Measurements from ENCODE around the gene ZMYM1. TPM values are rescaled to one million over a fixed set of nuclear protein-coding genes. Genes with fewer than 3 reads are reported as not detected.
A peak's percentile ranks its signal among the peaks of the same experiment; 100 is the strongest.

ZMYM1 gene
- total RNA-seq, 1 experiment from 2014 or later: 49.7 TPM

DNA sequence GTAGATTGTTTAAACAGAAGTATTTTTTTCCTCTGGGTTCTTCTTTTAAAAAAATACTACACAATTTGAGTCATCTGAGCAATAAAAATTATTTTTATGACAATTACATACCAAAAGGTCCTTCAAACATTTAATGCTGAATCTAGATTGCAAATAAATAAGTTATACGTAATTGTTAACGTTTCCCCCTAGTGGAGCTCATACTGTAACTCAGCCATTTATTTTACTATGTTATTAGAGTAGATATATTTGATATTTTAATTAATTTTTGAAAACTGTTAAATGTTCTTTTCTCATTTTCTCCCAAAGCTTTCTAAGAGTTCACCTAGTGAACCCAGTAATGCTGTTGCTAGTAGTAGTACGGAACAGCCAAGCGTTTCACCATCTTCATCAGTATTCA lies 33.5 kb downstream of the ZMYM1 start:
- intact Hi-C loops (cut with micrococcal nuclease; ENCODE audit: unreplicated experiment): no loop called here
- BruUV-seq (replicated peaks): no TSS peak

DNA sequence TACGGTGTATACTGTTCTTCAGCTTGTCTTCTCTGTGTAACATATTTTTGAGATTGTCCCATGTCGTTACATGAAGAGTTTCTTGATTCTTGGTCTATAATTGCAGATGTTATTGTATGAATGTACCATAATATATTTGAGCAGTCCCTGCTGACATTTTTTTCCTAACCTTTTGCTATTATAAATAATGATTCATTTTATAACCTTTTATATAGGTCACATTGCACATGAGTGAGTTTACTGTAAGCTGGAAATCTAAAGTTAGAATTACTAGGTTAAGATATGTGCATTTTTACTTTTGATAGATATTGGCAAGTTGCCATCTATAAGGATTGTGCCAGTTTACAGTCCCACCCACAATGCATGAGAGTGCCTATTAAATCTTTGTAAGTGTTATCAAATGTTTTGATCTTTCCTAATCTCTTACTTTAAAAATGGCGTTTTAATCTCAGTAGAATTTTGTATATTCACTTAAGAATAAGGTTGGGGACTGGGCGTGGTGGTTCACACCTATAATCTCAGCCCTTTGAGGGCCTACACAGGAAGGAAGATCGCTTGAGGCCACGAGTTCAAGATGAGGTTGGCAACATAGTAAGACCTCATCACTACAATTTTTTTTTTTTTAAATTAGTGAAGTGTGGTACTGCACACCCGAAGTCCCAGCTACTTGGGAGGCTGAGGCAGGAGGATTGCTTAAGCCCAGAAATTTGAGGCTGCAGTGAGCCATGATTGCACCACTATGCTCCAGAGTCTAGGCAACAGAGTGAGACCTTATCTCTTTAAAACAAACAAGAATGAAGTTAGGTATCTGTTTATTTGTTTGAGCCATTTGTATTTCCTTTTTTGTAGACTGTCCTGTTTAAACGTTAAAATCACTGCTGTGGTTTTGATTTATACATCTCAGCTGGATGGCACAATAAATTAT lies 36.5 kb downstream of the ZMYM1 start:
- Histone ChIP-seq H3K79me2 (ENCODE audit: low read depth) (no peaks in the 10 kb centered on the region), H2AFZ (no peak overlapping the region), H3K9me2 (ENCODE audit: insufficient read depth) (no peaks in the 10 kb centered on the region), H3K9me3 (ENCODE audit: insufficient read depth, low read depth) (no peaks in the 10 kb centered on the region; the same call in 1 of the 2 replicates), H3K4me3 (no peak overlapping the region), H3K4me2 (no peak overlapping the region), H3K36me3 (ENCODE audit: low read depth) (no peaks in the 10 kb centered on the region; the same call in 1 of the 2 replicates), H4K20me1 (ENCODE audit: insufficient read depth) (no peaks in the 10 kb centered on the region), H3K27ac (no peak overlapping the region), H3K4me1 (replicated peaks; ENCODE audit: insufficient read depth) (no peaks in the 10 kb centered on the region), H3K27me3 (ENCODE audit: insufficient read depth, low read depth) (no peaks in the 10 kb centered on the region), H3F3A (ENCODE audit: insufficient read depth, low read depth) (no peaks in the 10 kb centered on the region)
- ChIA-PET CTCF (no interaction called here), POLR2A (ENCODE audit: unreplicated experiment) (no interaction called here)
- BruUV-seq (replicated peaks): no TSS peak
- intact Hi-C loops (cut with micrococcal nuclease; ENCODE audit: unreplicated experiment): no loop called here
- no peak for TF ChIP-seq EZH2 (IDR thresholded peaks at IDR 0.05; ENCODE audit: low read depth)
- TF ChIP-seq, protein P1, sequence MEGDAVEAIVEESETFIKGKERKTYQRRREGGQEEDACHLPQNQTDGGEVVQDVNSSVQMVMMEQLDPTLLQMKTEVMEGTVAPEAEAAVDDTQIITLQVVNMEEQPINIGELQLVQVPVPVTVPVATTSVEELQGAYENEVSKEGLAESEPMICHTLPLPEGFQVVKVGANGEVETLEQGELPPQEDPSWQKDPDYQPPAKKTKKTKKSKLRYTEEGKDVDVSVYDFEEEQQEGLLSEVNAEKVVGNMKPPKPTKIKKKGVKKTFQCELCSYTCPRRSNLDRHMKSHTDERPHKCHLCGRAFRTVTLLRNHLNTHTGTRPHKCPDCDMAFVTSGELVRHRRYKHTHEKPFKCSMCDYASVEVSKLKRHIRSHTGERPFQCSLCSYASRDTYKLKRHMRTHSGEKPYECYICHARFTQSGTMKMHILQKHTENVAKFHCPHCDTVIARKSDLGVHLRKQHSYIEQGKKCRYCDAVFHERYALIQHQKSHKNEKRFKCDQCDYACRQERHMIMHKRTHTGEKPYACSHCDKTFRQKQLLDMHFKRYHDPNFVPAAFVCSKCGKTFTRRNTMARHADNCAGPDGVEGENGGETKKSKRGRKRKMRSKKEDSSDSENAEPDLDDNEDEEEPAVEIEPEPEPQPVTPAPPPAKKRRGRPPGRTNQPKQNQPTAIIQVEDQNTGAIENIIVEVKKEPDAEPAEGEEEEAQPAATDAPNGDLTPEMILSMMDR (conservative IDR thresholded peaks at IDR 0.05): no peak
- DNase-seq: no peak

More for the DNA sequence above, 33.5 kb downstream of the ZMYM1 start:
- Histone ChIP-seq H3K9me3 (ENCODE audit: insufficient read depth, low read depth) (no peaks in the 10 kb centered on the region; the same call in 1 of the 2 replicates), H3K27ac (no peak overlapping the region), H3K4me1 (replicated peaks; ENCODE audit: insufficient read depth) (no peaks in the 10 kb centered on the region), H3K36me3 (ENCODE audit: low read depth) (no peaks in the 10 kb centered on the region; the same call in 1 of the 2 replicates), H3K79me2 (ENCODE audit: low read depth) (no peaks in the 10 kb centered on the region), H3K4me2 (no peak overlapping the region), H3K4me3 (no peak overlapping the region), H3K27me3 (ENCODE audit: insufficient read depth, low read depth) (no peaks in the 10 kb centered on the region), H2AFZ (no peak overlapping the region), H3K9me2 (ENCODE audit: insufficient read depth) (no peaks in the 10 kb centered on the region), H3F3A (ENCODE audit: insufficient read depth, low read depth) (0 out of 2 replicates have a peak, but pooled peaks cover 4% of the 10 kb centered on the region), H4K20me1 (ENCODE audit: insufficient read depth) (no peaks in the 10 kb centered on the region)
- ChIA-PET POLR2A (ENCODE audit: unreplicated experiment) (interaction anchor here (0.7 kb wide), 1 partner anchor 104 kb away, joined by 4 read pairs; no protein-coding TSS in a partner anchor), CTCF (interaction anchor here (0.6 kb wide), 2 partner anchors 12 to 79 kb away, joined by 3 to 7 read pairs; no protein-coding TSS in a partner anchor)
- no peak for DNase-seq
- no peak for TF ChIP-seq EZH2 (IDR thresholded peaks at IDR 0.05; ENCODE audit: low read depth)
- TF ChIP-seq, protein P1 (conservative IDR thresholded peaks at IDR 0.05): peak; percentile 48

DNA sequence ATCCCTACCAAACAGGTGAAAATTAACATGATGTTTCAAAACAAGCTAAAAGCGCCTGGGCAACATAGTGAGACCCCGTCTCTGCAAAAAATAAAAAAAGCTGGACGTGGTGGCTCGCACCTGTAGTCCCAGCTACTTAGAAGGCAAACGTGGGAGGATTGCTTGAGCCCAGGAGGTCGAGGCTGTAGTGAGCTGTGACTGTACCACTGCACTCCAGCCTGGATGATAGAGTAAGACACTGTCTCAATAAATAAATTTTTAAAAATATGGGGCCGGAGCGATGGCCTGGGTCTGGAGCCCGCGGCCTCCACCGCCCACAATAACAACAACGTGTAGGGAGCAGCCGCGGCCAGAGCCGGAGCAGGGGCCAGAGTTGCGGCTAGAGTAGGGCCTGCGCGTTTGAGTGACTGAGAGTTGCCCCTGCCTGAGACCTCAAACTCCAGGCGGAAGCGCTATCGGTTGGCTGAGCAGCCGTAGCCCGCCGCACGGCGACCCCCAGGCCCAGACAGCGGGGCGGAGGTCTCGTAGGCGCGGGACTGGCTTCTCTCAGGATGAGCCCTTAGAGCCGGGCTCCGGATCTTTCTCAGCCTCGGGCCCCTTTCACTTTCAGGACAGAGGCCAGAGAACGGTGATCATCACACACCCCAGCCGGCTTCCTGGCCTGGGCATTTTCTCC lies 41.4 kb downstream of the ZMYM1 start:
- Histone ChIP-seq H3K4me3 (no peak overlapping the region), H4K20me1 (ENCODE audit: insufficient read depth) (no peaks in the 10 kb centered on the region), H3K36me3 (ENCODE audit: low read depth) (no peaks in the 10 kb centered on the region), H3K9me2 (ENCODE audit: insufficient read depth) (no peaks in the 10 kb centered on the region), H2AFZ (no peak overlapping the region), H3K79me2 (ENCODE audit: low read depth) (no peaks in the 10 kb centered on the region), H3K9me3 (ENCODE audit: insufficient read depth, low read depth) (no peaks in the 10 kb centered on the region), H3K4me2 (no peak overlapping the region), H3K4me1 (replicated peaks; ENCODE audit: insufficient read depth) (no peaks in the 10 kb centered on the region), H3K27me3 (ENCODE audit: insufficient read depth, low read depth) (no peaks in the 10 kb centered on the region), H3K27ac (no peak overlapping the region), H3F3A (ENCODE audit: insufficient read depth, low read depth) (no peaks in the 10 kb centered on the region)
- peak in 1 of 2 experiments; percentile 7 for DNase-seq
- intact Hi-C loops (cut with micrococcal nuclease; ENCODE audit: unreplicated experiment): no loop called here
- TF ChIP-seq, protein P1 (conservative IDR thresholded peaks at IDR 0.05): no peak
- no peak for TF ChIP-seq EZH2 (IDR thresholded peaks at IDR 0.05; ENCODE audit: low read depth)
- ChIA-PET POLR2A (ENCODE audit: unreplicated experiment) (no interaction called here), CTCF (no interaction called here)
- no TSS peak for BruUV-seq (replicated peaks)

All from PC-9 (cell line).